Aorta (tissue), 5 donors: ENCODE data around the gene ZNF513. TPM values are rescaled to one million over a fixed set of nuclear protein-coding genes. Genes with fewer than 3 reads are reported as not detected.

Experiments
- ATAC-seq: fragments of 200-7000 bp; cut with Tn5 transposase; one replicate; pipeline ENCODE4 v1.9.1; 2022; ENCODE audit warnings: moderate library complexity; ENCODE audit not compliant: low FRiP score
- DNase-seq, 2 donors: peaks; one replicate each; pipeline ENCODE4 v3.0.0-alpha.2; 2020
- H3K27ac ChIP-seq, 2 donors: one replicate each; pipeline ENCODE4 v1.5.1; 2013; ENCODE audit warnings: low read length in 2 of 2, mild to moderate bottlenecking in 2 of 2, moderate library complexity in 2 of 2, control low read depth in 1 of 2, inconsistent platforms in 1 of 2, low read depth in 1 of 2
- H3K27me3 ChIP-seq, 2 donors: one replicate each; pipeline ENCODE4 v1.6.1; 2013; ENCODE audit warnings: control low read depth in 1 of 2, low read length in 1 of 2, mild to moderate bottlenecking in 1 of 2, moderate library complexity in 1 of 2; ENCODE audit not compliant: insufficient read depth in 2 of 2, control insufficient read depth in 1 of 2
- H3K36me3 ChIP-seq, 2 donors: one replicate each; pipeline ENCODE4 v1.6.1; 2013; ENCODE audit warnings: control low read depth in 1 of 2, low read length in 1 of 2, mild to moderate bottlenecking in 1 of 2; ENCODE audit not compliant: insufficient read depth in 2 of 2, control insufficient read depth in 1 of 2
- H3K4me1 ChIP-seq, 2 donors: one replicate each; pipeline ENCODE4 v1.6.1; 2013; ENCODE audit warnings: low read length in 2 of 2, control low read depth in 1 of 2, mild to moderate bottlenecking in 1 of 2, moderate library complexity in 1 of 2; ENCODE audit not compliant: insufficient read depth in 2 of 2, control insufficient read depth in 1 of 2
- H3K4me3 ChIP-seq, 2 donors: one replicate each; pipeline ENCODE4 v1.5.1; 2013; ENCODE audit warnings: low read length in 2 of 2, control low read depth in 1 of 2, mild to moderate bottlenecking in 1 of 2
- H3K9me3 ChIP-seq: one replicate; pipeline ENCODE4 v1.6.1; 2013; ENCODE audit warnings: mild to moderate bottlenecking, low read length; ENCODE audit not compliant: control insufficient read depth
- WGBS, 2 donors: extraction: QIAGEN DNeasy Blood & Tissue Kit; methylation state at CpG; one replicate each; pipeline ENCODE4 v1.1.7; 2013; 5-methylcytosine and 5-hydroxymethylcytosine counted together
- intact Hi-C, 2 donors: fragments of 100-400 bp; cut with DNase I; formaldehyde crosslinking; loops; one replicate each; pipeline versions ENCODE4 v1.14.2 to v1.15.0; 2022
- polyA plus RNA-seq, 2 donors: library from polyadenylated mRNA; stranded (reverse); fragments of 200-250 nt; gene quantifications; one replicate each; pipeline ENCODE4 v1.2.3, GENCODE V29; 2013
- total RNA-seq, 2 donors: library from RNA; stranded (reverse); fragmentation: NEBNext Ultra II Directional; extraction: Animal tissue kit (Norgen Biotek cat#: 25700); gene quantifications; one replicate each; pipeline ENCODE4 v1.2.1, GENCODE V29; 2021
- donor health status: healthy with polysubstance abuse.
- donor health status: Bipolar disorder and iron deficiency.
- donor health status: DM: no; HTN: no; CAD: no.
- donor health status: DM: no; HTN: no; CAD: no.
- donor health status: DM: yes; HTN: yes; CAD: no.

ZNF513 gene
- total and polyA plus RNA-seq, 4 donors = 5.5 to 32.7 (median 17.0) TPM

DNA sequence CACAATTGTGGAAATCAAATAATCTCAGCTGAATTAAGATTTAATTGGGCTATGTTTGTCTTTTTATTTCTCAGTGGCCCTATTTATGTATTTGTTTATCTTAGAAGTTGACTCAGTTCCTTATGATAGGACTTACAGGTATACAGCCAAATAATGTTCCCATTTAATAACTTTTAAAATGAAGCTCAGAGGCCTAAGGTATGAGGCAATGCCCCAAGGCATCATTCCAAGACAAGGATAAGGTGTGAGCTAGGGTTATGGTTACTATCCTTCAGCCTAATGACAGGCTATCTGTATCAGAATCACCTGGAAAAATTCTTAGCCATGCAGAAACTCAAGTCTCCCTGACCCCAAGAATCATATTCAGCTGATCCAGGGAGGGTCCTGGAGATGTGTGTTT, 40.5 kb upstream of the ZNF513 start:
- Histone ChIP-seq H3K9me3 (no peaks in the 10 kb centered on the region), H3K36me3 (no peaks in the 10 kb centered on the region), H3K27ac (no peak overlapping the region), H3K4me3 (no peak overlapping the region), H3K27me3 (no peaks in the 10 kb centered on the region), H3K4me1 (no peaks in the 10 kb centered on the region)
- no peak for ATAC-seq
- intact Hi-C loops = no loop called here
- no peak for DNase-seq

GRCh38 chr2:27416151-27416550, 35.6 kb upstream of the ZNF513 start:
- Histone ChIP-seq H3K36me3 (no peaks in the 10 kb centered on the region), H3K9me3 (no peaks in the 10 kb centered on the region), H3K4me3 (no peak overlapping the region), H3K27ac (no peak overlapping the region), H3K4me1 (no peaks in the 10 kb centered on the region), H3K27me3 (no peaks in the 10 kb centered on the region)
- WGBS, 2 donors = 91 to 94% methylated on average over 6 of the region's 6 CpGs
- ATAC-seq (no peak), DNase-seq (no peak)
- intact Hi-C loops = no loop called here

- intact Hi-C loops = no loop called here
- no peaks in the 10 kb centered on the region for H3K9me3 ChIP-seq
- no peak for DNase-seq
- peaks cover 0 to 3% of the 10 kb centered on the region in 2 donors for H3K4me1 ChIP-seq
- ATAC-seq = no peak
- 74 to 78% methylated on average over 9 of the region's 9 CpGs for WGBS, 2 donors
- no peak overlapping the region for H3K27ac ChIP-seq
- H3K27me3 ChIP-seq = no peaks in the 10 kb centered on the region
- H3K4me3 ChIP-seq = no peak overlapping the region
- no peaks in the 10 kb centered on the region for H3K36me3 ChIP-seq
Observed at GRCh38 chr2:27412419-27413152, 32.1 kb upstream of the ZNF513 start.

GRCh38 chr2:27409321-27410073, 29.0 kb upstream of the ZNF513 start, which contains the start of gene PPM1G:
Gene PPM1G, minus strand, starts transcription at chr2:27409591. Its CDS starts 169 bp downstream, at chr2:27409422.
- 0% methylated on average over 78 to 82 of the region's 82 CpGs for WGBS, 2 donors
- Histone ChIP-seq H3K27ac (peak within 1 kb of the TSS in 1 of 2 donors; percentile 36), H3K4me1 (peaks cover 0 to 3% of the 10 kb centered on the region in 2 donors), H3K9me3 (no peaks in the 10 kb centered on the region), H3K36me3 (no peaks in the 10 kb centered on the region), H3K27me3 (no peaks in the 10 kb centered on the region), H3K4me3 (peak within 1 kb of the TSS; percentile 48 to 86)
- intact Hi-C loops = loop anchor here (1.0 to 5.0 kb wide), 4 partner anchors 19 to 37 kb away; partner anchors contain the start of genes NRBP1 (in 2 of the 2), EIF2B4 (in 1 of the 2), SNX17 (in 1 of the 2) and ZNF513 (in 1 of the 2)
- ATAC-seq = peak; percentile 99
- peak; percentile 96 to 99 for DNase-seq

DNA sequence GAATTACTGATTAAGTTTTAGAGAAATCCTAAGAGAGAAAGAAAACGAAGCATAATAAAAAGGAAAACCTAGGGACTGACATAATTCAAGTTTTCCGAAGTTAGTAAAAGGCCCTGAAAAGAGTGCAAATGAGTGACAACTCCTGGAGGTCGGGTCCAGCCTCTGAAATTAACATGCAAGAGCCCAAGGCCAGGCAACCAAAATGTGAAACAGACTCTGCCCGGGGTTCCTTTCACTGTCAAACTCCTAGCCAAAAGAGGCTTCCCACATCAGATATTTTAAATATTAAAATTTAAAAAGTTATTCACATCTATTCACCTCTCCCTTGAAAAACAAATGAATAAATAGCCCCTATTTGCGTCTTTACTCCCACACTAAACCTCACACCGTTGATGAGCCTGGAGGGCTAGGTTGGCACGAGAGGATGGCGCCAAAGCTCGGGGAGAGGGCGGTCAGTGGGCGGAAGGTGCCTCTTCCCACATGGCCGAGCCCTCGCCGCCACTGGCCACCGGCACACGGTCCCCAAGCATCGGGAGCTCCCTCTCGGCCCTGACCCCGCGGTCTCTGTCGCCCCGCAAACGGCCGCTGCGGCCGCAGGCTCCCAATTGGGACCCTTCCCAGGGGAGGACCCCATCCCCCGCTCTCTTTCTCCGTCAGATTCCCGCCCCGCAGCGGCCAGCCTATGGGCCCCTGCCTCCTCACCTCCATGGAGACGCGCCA, 28.2 kb upstream of the ZNF513 start:
- no peak for DNase-seq
- H3K4me3 ChIP-seq = peak overlapping the region; percentile 48 to 86
- H3K36me3 ChIP-seq = no peaks in the 10 kb centered on the region
- 0% methylated on average over 33 of the region's 33 CpGs for WGBS, 2 donors
- H3K9me3 ChIP-seq = no peaks in the 10 kb centered on the region
- H3K4me1 ChIP-seq = peaks cover 0 to 3% of the 10 kb centered on the region in 2 donors
- ATAC-seq = peak; percentile 59
- H3K27ac ChIP-seq = peak overlapping the region in 1 of 2 donors; percentile 10
- no peaks in the 10 kb centered on the region for H3K27me3 ChIP-seq
- intact Hi-C loops = loop anchor here (1.0 to 5.0 kb wide), 4 partner anchors 20 to 36 kb away; partner anchors contain the start of genes NRBP1 (in 2 of the 2), EIF2B4 (in 1 of the 2), SNX17 (in 1 of the 2) and ZNF513 (in 1 of the 2)

GRCh38 chr2:27407798-27408491, 27.4 kb upstream of the ZNF513 start:
- Histone ChIP-seq H3K4me3 (no peak overlapping the region), H3K4me1 (peaks cover 0 to 3% of the 10 kb centered on the region in 2 donors), H3K36me3 (no peaks in the 10 kb centered on the region), H3K9me3 (no peaks in the 10 kb centered on the region), H3K27me3 (no peaks in the 10 kb centered on the region), H3K27ac (no peak overlapping the region)
- no peak for ATAC-seq
- DNase-seq = no peak
- intact Hi-C loops = loop anchor here (2.0 to 5.0 kb wide), 3 partner anchors 21 to 36 kb away; partner anchors contain the start of genes EIF2B4 (in 1 of the 2), NRBP1 (in 1 of the 2), SNX17 (in 1 of the 2) and ZNF513 (in 1 of the 2)
- 53 to 54% methylated on average over 16 of the region's 16 CpGs for WGBS, 2 donors

GRCh38 chr2:27400348-27401135, 20.0 kb upstream of the ZNF513 start:
- Histone ChIP-seq H3K27me3 (no peaks in the 10 kb centered on the region), H3K36me3 (no peaks in the 10 kb centered on the region), H3K27ac (no peak overlapping the region), H3K9me3 (no peaks in the 10 kb centered on the region), H3K4me3 (no peak overlapping the region), H3K4me1 (no peaks in the 10 kb centered on the region)
- WGBS, 2 donors = 100% methylated on average over 2 of the region's 2 CpGs
- ATAC-seq = no peak
- DNase-seq = no peak
- intact Hi-C loops = no loop called here
